Astrocyte (in vitro differentiated cells and primary cell): ENCODE measurements around the gene MAP7D3.

Experiments
- EZH2 ChIP-seq: IDR thresholded peaks from 2 replicates; pipeline ENCODE4 v1.6.1; 2012; ENCODE audit warnings: mild to moderate bottlenecking, low read length, inconsistent platforms; ENCODE audit not compliant: insufficient read depth
- TF ChIP-seq, protein P1 (sequence below): IDR thresholded peaks from 2 replicates; pipeline ENCODE4 v1.5.1; 2011; ENCODE audit warnings: low read depth, mild to moderate bottlenecking, inconsistent platforms, low read length, moderate library complexity; ENCODE audit not compliant: insufficient read depth

- TF ChIP-seq, protein P1, sequence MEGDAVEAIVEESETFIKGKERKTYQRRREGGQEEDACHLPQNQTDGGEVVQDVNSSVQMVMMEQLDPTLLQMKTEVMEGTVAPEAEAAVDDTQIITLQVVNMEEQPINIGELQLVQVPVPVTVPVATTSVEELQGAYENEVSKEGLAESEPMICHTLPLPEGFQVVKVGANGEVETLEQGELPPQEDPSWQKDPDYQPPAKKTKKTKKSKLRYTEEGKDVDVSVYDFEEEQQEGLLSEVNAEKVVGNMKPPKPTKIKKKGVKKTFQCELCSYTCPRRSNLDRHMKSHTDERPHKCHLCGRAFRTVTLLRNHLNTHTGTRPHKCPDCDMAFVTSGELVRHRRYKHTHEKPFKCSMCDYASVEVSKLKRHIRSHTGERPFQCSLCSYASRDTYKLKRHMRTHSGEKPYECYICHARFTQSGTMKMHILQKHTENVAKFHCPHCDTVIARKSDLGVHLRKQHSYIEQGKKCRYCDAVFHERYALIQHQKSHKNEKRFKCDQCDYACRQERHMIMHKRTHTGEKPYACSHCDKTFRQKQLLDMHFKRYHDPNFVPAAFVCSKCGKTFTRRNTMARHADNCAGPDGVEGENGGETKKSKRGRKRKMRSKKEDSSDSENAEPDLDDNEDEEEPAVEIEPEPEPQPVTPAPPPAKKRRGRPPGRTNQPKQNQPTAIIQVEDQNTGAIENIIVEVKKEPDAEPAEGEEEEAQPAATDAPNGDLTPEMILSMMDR: no peak
- TF ChIP-seq EZH2: no peak
These were observed 67.3 kb downstream of the MAP7D3 start for GRCh38 chrX:136183917-136184316.
